ENCODE results near the gene GALNT13.

GALNT13 gene

DNA sequence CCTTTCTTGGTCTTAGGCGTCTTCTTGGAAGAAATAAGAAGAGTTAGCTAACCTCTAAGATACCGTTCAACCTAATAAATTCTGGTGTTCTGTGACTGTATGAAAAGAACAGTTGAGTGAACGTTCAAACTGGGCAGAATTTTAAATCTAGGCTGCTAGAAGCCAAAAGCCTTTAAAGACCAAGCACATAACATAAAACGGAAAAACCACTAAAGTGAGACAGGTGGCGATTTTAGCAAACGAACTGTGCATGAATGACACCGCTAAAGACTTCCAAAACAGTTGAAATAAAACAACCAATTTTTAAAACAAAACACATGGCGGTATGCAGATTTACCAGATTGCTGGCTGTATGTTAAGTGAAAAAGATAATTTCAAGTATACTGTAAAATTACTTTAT, 73.1 kb downstream of the GALNT13 start:
- no peak for DNase-seq (ENCODE audit: low read depth, low spot score)

DNA sequence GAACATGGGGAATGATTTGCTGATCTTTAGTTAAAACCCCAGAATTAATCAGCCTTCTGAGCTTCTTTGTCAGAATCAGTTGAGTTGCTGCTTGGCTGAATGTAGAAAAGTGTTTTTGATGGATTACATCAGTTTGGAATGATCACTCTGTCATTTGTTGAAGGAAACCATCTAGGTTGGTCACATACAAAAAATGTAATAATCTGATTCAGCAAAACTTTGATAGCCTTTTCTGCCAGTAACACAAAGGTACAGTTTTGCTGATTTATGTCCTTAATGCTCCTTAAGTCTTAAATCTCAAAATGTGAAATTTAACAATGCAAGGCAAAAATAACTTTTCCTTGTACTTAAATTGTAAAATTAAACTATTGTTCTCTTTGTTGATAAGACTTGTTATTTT, 74.3 kb downstream of the GALNT13 start:
- no peak for DNase-seq (ENCODE audit: low read depth, low spot score)

DNA sequence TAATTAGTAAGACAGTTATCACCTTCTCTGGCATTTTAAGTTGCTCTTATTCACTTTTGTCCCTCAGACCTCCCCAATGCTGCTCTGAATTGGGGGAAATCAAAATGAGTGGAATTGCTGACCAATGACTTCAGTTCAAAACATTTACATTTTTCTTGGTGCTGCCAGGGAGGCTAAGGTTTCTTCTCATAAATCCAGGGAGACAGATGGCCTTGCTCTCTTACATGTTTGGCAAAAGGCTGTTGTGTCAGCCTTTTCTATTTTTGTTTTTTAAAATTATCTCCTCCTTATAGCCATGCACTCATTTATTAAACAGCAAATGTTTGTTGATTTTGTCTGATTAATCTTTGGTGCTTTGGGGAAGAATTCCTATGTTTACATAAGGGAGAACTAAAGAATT, 82.0 kb downstream of the GALNT13 start:
- DNase-seq (ENCODE audit: low read depth, low spot score): no peak

- DNase-seq (ENCODE audit: low read depth, low spot score): no peak
These were observed 91.5 kb downstream of the GALNT13 start for GRCh38 chr2:153963256-153963655.

GRCh38 chr2:153967248-153967973, 95.7 kb downstream of the GALNT13 start:
- DNase-seq (ENCODE audit: low read depth, low spot score): no peak

- DNase-seq (ENCODE audit: low read depth, low spot score): no peak
These were observed 99.5 kb downstream of the GALNT13 start for GRCh38 chr2:153971250-153971649.

DNA sequence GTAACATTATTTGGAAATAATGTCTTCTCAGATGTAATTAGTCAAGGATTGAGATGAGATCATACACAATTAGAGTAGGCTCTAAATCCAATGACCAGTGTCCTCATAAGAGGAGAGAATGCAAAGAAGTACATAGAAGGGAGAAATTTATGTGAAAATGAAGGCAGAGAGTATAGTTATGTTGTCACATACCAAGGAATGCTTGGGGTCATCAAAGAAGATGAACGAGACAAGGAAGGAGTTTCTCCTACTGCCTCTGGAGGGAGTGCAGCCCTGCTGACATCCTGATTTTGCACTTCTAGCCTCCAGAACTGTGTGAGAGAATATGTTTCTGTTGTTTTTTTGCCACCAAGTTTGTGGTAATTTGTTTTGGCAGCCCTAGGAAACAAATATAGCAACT, 100.1 kb downstream of the GALNT13 start:
- no peak for DNase-seq (ENCODE audit: low read depth, low spot score)

- DNase-seq (ENCODE audit: low read depth, low spot score): no peak
These were observed 100.7 kb downstream of the GALNT13 start for GRCh38 chr2:153972412-153972811.

DNA sequence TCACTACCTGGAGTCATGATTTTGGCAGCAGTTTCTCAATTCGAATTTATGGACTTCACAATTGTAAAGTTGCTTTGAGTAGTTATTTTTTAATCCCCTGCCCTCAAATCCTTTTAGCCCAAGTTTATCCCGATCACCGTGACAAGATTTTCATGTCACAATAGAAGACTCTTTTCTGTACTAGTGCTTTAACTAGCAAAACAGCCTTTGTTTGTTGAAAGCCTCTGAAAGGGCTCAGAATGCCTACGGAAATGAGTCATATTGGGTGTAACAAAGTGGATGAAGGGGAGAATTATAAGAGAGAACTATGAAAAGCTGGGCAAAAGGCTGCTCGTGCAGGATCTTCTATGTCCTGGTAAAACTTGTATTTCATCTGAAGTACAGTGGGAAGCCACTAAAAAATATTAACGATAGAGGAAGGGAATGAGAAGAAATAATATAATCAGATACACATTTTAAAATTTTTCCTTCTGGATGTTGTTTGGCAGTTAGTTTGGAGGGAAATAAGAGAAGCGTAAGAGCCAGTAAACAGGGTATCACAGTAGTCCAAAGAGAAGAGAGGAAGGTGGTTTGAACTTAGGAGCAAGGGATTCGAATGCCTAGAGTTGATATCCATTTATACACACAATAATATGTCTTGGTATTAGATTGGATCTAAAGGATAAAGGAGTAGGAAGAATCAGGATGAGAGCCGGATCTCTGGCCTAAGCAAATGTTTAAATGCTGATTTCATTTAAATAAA, 114.9 kb downstream of the GALNT13 start:
- no peak for DNase-seq (ENCODE audit: low read depth, low spot score)

- no peak for DNase-seq (ENCODE audit: low read depth, low spot score)
These were observed 119.0 kb downstream of the GALNT13 start for GRCh38 chr2:153990771-153991170.

DNA sequence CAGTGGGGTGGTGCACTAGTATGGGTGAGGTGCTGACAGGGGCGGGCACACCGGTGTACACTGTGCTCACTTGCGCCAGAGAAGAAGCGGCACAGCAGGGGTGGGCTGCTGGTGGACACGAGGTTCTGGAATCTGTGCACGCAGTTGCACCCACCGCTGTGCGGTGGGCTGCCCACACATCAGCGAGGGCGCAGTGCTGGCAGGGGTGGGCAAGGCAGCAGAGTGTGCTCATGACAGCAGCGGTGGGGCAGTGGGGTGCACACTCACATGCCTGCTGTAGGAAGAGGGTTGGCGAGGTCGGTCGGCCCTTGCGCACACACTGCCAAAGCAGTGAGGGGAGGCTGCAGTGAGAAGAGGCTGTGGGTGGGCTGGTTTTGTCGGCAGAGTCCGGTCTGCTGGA, 141.8 kb downstream of the GALNT13 start:
- no peak for DNase-seq (ENCODE audit: low read depth, low spot score)

GRCh38 chr2:154015233-154015632, 143.5 kb downstream of the GALNT13 start:
- no peak for DNase-seq (ENCODE audit: low read depth, low spot score)

DNA sequence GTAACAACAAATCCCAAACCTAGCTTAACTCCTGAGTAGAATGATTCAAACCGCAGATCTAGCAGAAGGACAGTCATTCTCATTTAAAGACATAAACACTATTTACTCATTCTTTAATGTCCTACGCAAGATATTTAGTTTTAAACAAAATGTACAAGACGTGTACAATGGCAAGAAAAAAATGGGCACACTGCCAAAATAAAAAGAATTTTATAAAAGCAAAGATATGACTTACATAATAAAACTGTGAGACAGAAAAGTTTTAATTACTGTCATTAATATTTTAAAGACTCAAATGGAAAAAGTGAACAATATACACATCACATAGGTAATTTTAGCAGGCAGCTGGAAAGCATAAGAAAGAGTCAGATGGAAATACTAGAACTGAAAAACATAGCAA, 157.8 kb downstream of the GALNT13 start:
- DNase-seq (ENCODE audit: low read depth, low spot score): no peak

GRCh38 chr2:154032220-154032619, 160.5 kb downstream of the GALNT13 start:
- DNase-seq (ENCODE audit: low read depth, low spot score): no peak

GRCh38 chr2:154046493-154046892, 174.8 kb downstream of the GALNT13 start:
- no peak for DNase-seq (ENCODE audit: low read depth, low spot score)

DNA sequence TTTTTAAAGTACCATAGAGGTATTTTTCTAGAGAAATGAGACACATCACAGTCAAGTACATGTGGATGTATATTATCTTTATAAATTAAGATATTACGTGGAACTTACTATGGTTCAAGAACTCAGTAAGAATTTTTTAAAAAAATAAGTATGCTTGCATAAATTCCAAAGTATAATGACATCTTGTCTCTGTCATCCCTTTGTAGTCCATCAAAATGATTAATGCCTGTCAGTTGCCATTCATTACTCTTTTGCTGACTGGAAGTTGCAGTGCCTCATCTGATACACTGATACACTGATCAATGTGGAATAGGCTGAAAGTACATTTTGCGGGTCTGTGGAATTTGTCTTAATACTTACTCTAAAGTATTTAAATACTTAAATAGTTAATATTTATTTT, 177.2 kb downstream of the GALNT13 start:
- no peak for DNase-seq (ENCODE audit: low read depth, low spot score)

- no peak for DNase-seq (ENCODE audit: low read depth, low spot score)
These were observed 177.8 kb downstream of the GALNT13 start for GRCh38 chr2:154049561-154049960.

- no peak for DNase-seq (ENCODE audit: low read depth, low spot score)
These were observed 195.4 kb downstream of the GALNT13 start for GRCh38 chr2:154067124-154067523.

- no peak for DNase-seq (ENCODE audit: low read depth, low spot score)
These were observed 207.2 kb downstream of the GALNT13 start for GRCh38 chr2:154078926-154079325.

DNA sequence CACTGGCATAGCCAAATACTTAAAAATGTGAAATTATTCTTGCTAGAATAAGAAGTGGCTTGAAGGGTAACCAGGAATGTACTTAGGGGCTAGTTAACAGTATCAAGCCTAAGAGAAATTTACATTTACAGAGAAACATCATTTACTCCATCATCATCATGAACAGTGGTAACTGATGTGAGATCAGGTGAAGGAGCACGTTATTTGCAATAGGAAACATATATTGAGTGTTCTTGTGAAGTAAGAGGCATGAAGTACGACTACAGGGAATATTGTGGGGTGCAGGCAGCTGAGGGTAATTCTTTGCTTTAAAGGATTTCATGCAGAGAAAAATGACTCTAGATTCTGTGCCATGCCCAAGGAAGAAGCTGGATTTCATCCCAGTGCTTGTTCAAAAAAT, 220.8 kb downstream of the GALNT13 start:
- DNase-seq (ENCODE audit: low read depth, low spot score): no peak

DNA sequence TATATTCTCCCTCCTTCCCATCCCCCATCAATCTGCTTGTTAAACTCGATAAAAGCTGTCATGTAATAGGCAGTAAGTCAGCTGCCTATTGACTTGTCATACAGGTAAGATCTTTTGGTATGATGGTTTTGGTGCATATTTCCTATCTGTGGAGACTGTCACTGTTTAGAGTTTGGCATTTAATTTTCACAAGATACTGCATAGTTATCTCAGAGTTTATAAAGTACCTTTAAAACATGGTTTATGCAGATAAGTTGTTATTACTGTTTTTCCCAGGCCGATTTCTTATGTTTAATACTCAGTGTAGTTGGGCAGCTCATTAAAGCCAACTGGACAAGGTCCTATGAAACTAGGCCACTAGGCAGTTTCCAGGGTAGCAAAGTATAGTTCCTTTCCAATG, 222.1 kb downstream of the GALNT13 start:
- no peak for DNase-seq (ENCODE audit: low read depth, low spot score)

DNA sequence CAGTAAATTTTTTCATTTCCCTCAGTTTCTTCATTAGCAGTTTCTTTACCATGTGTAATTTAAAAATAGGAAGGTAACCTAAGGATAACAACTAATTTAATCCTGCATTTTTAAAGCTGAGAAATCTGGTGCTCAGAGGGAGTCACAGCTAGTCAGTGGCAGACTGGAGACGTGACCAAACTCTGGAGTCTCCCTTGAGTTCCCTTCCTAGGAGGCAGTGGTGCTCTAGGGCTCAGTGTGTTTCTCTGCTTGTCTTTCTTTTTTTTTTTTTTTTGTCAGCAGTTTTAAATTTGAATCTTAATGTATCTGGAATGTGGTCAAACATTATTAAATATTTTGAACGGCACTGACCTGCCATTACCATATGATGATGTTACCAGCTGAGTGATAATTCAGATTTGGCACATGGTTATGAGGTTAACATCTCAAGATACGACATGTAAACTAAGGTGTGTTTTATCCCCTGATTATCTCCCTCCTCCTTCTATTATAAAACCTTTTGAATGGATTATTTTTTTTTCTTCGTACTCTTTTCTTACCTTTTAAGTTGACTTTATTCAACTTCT, 226.2 kb downstream of the GALNT13 start:
- no peak for DNase-seq (ENCODE audit: low read depth, low spot score)

- no peak for DNase-seq (ENCODE audit: low read depth, low spot score)
These were observed 249.0 kb downstream of the GALNT13 start for GRCh38 chr2:154120706-154121105.
